IMR-90 (cell line): Measurements from ENCODE around the gene CYP11A1. TPM values are rescaled to one million over a fixed set of nuclear protein-coding genes. Genes with fewer than 3 reads are reported as not detected.

Experiments used
- ATAC-seq: fragments of 200-7000 bp; cut with Tn5 transposase; 2 replicates; pipeline ENCODE4 v1.9.1; 2020; ENCODE audit warnings: low read depth, mild to moderate bottlenecking, moderate library complexity
- BruUV-seq: library from RNA; stranded (reverse); fragments of 400-500 nt; replicated peaks from 2 replicates; lab custom pipeline; 2021; lab: Mats Ljungman, UMichigan
- CTCF ChIA-PET: fragments of 300-600 bp; formaldehyde crosslinking; extraction: SDS; loops from one replicate; lab custom pipeline; 2021; ENCODE audit warnings: antibody characterized with exemption; lab: Yijun Ruan, JAX
- POLR2A ChIA-PET: fragments of 300-600 bp; sonication (Branson Sonifier 250); formaldehyde crosslinking; loops from one replicate; lab custom pipeline; 2022; ENCODE audit warnings: antibody characterized with exemption; ENCODE audit not compliant: unreplicated experiment; lab: Charles Lee
- DNase-seq: peaks from one replicate; pipeline ENCODE4 v3.0.0; 2013
- H2AFZ ChIP-seq: replicated peaks from 2 replicates; pipeline ENCODE3; 2013; ENCODE audit warnings: low read length, mild to moderate bottlenecking; ENCODE audit not compliant: poor library complexity
- H2AK5ac ChIP-seq: 2 replicates; pipeline ENCODE4 v1.6.1; 2013; ENCODE audit warnings: low read depth, low read length, inconsistent platforms
- H2AK9ac ChIP-seq: replicated peaks from 2 replicates; pipeline ENCODE3; 2013; ENCODE audit warnings: mild to moderate bottlenecking, low read depth, low read length, moderate library complexity; ENCODE audit not compliant: poor library complexity
- H2BK120ac ChIP-seq: 2 replicates; pipeline ENCODE4 v1.6.1; 2013; ENCODE audit warnings: low read depth, low read length, inconsistent platforms
- H2BK15ac ChIP-seq: 3 replicates; pipeline ENCODE4 v1.6.1; 2013; ENCODE audit warnings: low read depth, low read length, inconsistent platforms
- H2BK20ac ChIP-seq: 2 replicates; pipeline ENCODE4 v1.6.1; 2013; ENCODE audit warnings: low read depth, mild to moderate bottlenecking, inconsistent platforms, low read length, moderate library complexity
- H2BK5ac ChIP-seq: 2 replicates; pipeline ENCODE4 v1.6.1; 2013; ENCODE audit warnings: mild to moderate bottlenecking, low read depth, low read length, inconsistent platforms; ENCODE audit not compliant: poor library complexity, severe bottlenecking
- H3K14ac ChIP-seq: replicated peaks from 2 replicates; pipeline ENCODE4 v1.6.1; 2013; ENCODE audit warnings: low read depth, low read length, inconsistent platforms
- H3K18ac ChIP-seq: 2 replicates; pipeline ENCODE4 v1.6.1; 2013; ENCODE audit warnings: low read depth, low read length, control low read depth
- H3K23ac ChIP-seq: 2 replicates; pipeline ENCODE4 v1.6.1; 2013; ENCODE audit warnings: low read depth, low read length, inconsistent platforms
- H3K27ac ChIP-seq: 2 replicates; pipeline ENCODE4 v1.5.1; 2013; ENCODE audit warnings: mild to moderate bottlenecking, control low read depth, low read length; ENCODE audit not compliant: insufficient read depth
- H3K27me3 ChIP-seq: 2 replicates; pipeline ENCODE4 v1.6.1; 2013; ENCODE audit warnings: low read length; ENCODE audit not compliant: control insufficient read depth, insufficient read depth
- H3K36me3 ChIP-seq: 2 replicates; pipeline ENCODE4 v1.6.1; 2013; ENCODE audit warnings: low read length, mixed read lengths; ENCODE audit not compliant: control insufficient read depth, insufficient read depth
- H3K4ac ChIP-seq: 2 replicates; pipeline ENCODE4 v1.6.1; 2013; ENCODE audit warnings: low read depth, low read length, inconsistent platforms
- H3K4me1 ChIP-seq: 2 replicates; pipeline ENCODE4 v1.6.1; 2013; ENCODE audit warnings: low read length, mixed read lengths; ENCODE audit not compliant: control insufficient read depth, insufficient read depth
- H3K4me2 ChIP-seq: 2 replicates; pipeline ENCODE4 v1.6.1; 2013; ENCODE audit warnings: low read depth, mild to moderate bottlenecking, control low read depth, low read length, moderate library complexity
- H3K4me3 ChIP-seq: 2 replicates; pipeline ENCODE4 v1.5.1; 2013; ENCODE audit warnings: low read depth, mild to moderate bottlenecking, control low read depth, low read length, moderate library complexity; ENCODE audit not compliant: insufficient read depth
- H3K56ac ChIP-seq: 2 replicates; pipeline ENCODE4 v1.6.1; 2013; ENCODE audit warnings: low read length, inconsistent platforms; ENCODE audit not compliant: insufficient read depth; ENCODE audit errors: extremely low read depth
- H3K79me1 ChIP-seq, 2 experiments: 2 replicates each; pipeline ENCODE4 v1.6.1; 2013; ENCODE audit warnings: low read length in 2 of 2, inconsistent platforms in 1 of 2, low read depth in 1 of 2
- H3K9ac ChIP-seq: 2 replicates; pipeline ENCODE4 v1.6.1; 2013; ENCODE audit warnings: low read depth, low read length, control low read depth
- H3K9me1 ChIP-seq: 2 replicates; pipeline ENCODE4 v1.6.1; 2013; ENCODE audit warnings: low read length, inconsistent platforms; ENCODE audit not compliant: insufficient read depth
- H3K9me3 ChIP-seq: 2 replicates; pipeline ENCODE4 v1.6.1; 2013; ENCODE audit warnings: low read length; ENCODE audit not compliant: control insufficient read depth, insufficient read depth
- H4K20me1 ChIP-seq: 2 replicates; pipeline ENCODE4 v1.6.1; 2013; ENCODE audit warnings: low read length, inconsistent platforms; ENCODE audit not compliant: insufficient read depth
- H4K5ac ChIP-seq: 2 replicates; pipeline ENCODE4 v1.6.1; 2013; ENCODE audit warnings: mild to moderate bottlenecking, low read depth, low read length, control low read depth
- H4K8ac ChIP-seq, 2 experiments: 2 replicates each; pipeline ENCODE4 v1.6.1; 2013; ENCODE audit warnings: low read depth in 2 of 2, low read length in 2 of 2, control low read depth in 1 of 2, inconsistent platforms in 1 of 2
- H4K91ac ChIP-seq: 2 replicates; pipeline ENCODE4 v1.6.1; 2013; ENCODE audit warnings: low read depth, low read length, inconsistent platforms; ENCODE audit not compliant: insufficient read depth
- BHLHE40 ChIP-seq: fragments of 150-350 bp; IDR thresholded peaks from 2 replicates; pipeline ENCODE4 v1.6.1; 2016; ENCODE audit warnings: mild to moderate bottlenecking, low read depth, low read length
- CEBPB ChIP-seq: IDR thresholded peaks from 2 replicates; pipeline ENCODE4 v1.6.1; 2012; ENCODE audit warnings: low read depth, low read length, improper control_type of control experiment
- CHD1 ChIP-seq: IDR thresholded peaks from 2 replicates; pipeline ENCODE4 v1.6.1; 2012; ENCODE audit warnings: low read depth, low read length, improper control_type of control experiment
- CTCF ChIP-seq: conservative IDR thresholded peaks from 2 replicates; pipeline ENCODE4 v1.5.1; 2012; ENCODE audit warnings: mild to moderate bottlenecking, low read depth, low read length, improper control_type of control experiment
- ELK1 ChIP-seq: fragments of 150-350 bp; IDR thresholded peaks from 2 replicates; pipeline ENCODE4 v1.6.1; 2016; ENCODE audit warnings: low read depth, mild to moderate bottlenecking, low read length, moderate library complexity, borderline replicate concordance
- FOS ChIP-seq: fragments of 150-350 bp; IDR thresholded peaks from 2 replicates; pipeline ENCODE4 v1.6.1; 2016; ENCODE audit warnings: low read depth, low read length
- MAFK ChIP-seq: IDR thresholded peaks from 2 replicates; pipeline ENCODE4 v1.6.1; 2012; ENCODE audit warnings: low read depth, low read length, improper control_type of control experiment
- MAZ ChIP-seq: IDR thresholded peaks from 2 replicates; pipeline ENCODE4 v1.6.1; 2012; ENCODE audit warnings: low read depth, mild to moderate bottlenecking, low read length, improper control_type of control experiment, moderate library complexity, borderline replicate concordance
- MXI1 ChIP-seq: IDR thresholded peaks from 2 replicates; pipeline ENCODE4 v1.6.1; 2012; ENCODE audit warnings: low read depth, mild to moderate bottlenecking, low read length, moderate library complexity, borderline replicate concordance
- NFE2L2 ChIP-seq: fragments of 150-350 bp; IDR thresholded peaks from 2 replicates; pipeline ENCODE4 v1.6.1; 2016; ENCODE audit warnings: low read depth, mild to moderate bottlenecking, low read length
- POLR2A ChIP-seq: IDR thresholded peaks from 2 replicates; pipeline ENCODE4 v1.6.1; 2012; ENCODE audit warnings: mild to moderate bottlenecking, low read depth, low read length
- RAD21 ChIP-seq: IDR thresholded peaks from 2 replicates; pipeline ENCODE4 v1.6.1; 2012; ENCODE audit warnings: low read length, improper control_type of control experiment
- RCOR1 ChIP-seq: IDR thresholded peaks from 2 replicates; pipeline ENCODE4 v1.6.1; 2012; ENCODE audit warnings: mild to moderate bottlenecking, low read length, improper control_type of control experiment; ENCODE audit not compliant: insufficient replicate concordance
- RFX5 ChIP-seq: IDR thresholded peaks from 2 replicates; pipeline ENCODE4 v1.8.0; 2012; ENCODE audit warnings: low read depth, mild to moderate bottlenecking, low read length, moderate library complexity
- SMC3 ChIP-seq: fragments of 150-350 bp; IDR thresholded peaks from 2 replicates; pipeline ENCODE4 v1.6.1; 2016; ENCODE audit warnings: low read depth, mild to moderate bottlenecking, antibody characterized with exemption, low read length, moderate library complexity
- whole genome bisulfite sequencing, 2 experiments: methylation state at CpG; one replicate each; pipeline versions ENCODE4 v1.1.5 to v1.1.7; 2013; ENCODE audit warnings: missing lambda C conversion rate in 2 of 2; ENCODE audit not compliant: insufficient read length in 1 of 2; ENCODE audit errors: extremely low coverage in 2 of 2; 5-methylcytosine and 5-hydroxymethylcytosine counted together
- dilution Hi-C: fragments of 300-500 bp; cut with HindIII; formaldehyde crosslinking; loops from one replicate; pipeline ENCODE4 v1.14.3; 2018; ENCODE audit warnings: low sequenced_read_pairs; ENCODE audit not compliant: unreplicated experiment
- in situ Hi-C: fragments of 300-500 bp; cut with MboI; formaldehyde crosslinking; loops from 3 replicates; pipeline ENCODE4 v1.14.3; 2019; ENCODE audit warnings: low sequenced_read_pairs, inconsistent platforms, mixed read lengths
- intact Hi-C: fragments of 100-400 bp; cut with micrococcal nuclease; formaldehyde crosslinking; loops from 2 replicates; pipeline ENCODE4 v1.10.0; 2022
- polyA plus RNA-seq, 3 experiments: library from polyadenylated mRNA; depleted of rRNA; stranded (reverse); fragments of >200 nt; gene quantifications; 2 replicates each; pipeline ENCODE4 v1.2.3, GENCODE V29; 2012; ENCODE audit warnings: low replicate concordance in 1 of 3
- total RNA-seq: library from RNA; depleted of rRNA; stranded (reverse); fragments of >200 nt; gene quantifications from 2 replicates; pipeline ENCODE4 v1.2.3, GENCODE V29; 2012

Gene CYP11A1
- total and polyA plus RNA-seq, 2 of the 4 experiments (the other 2 are of a cell fraction), result 0.18 to 0.50 TPM

- Histone ChIP-seq H3K23ac (no peak overlapping the region), H3K4me3 (no peak overlapping the region), H2BK5ac (no peak overlapping the region), H3K27ac (no peak overlapping the region), H3K56ac (no peak overlapping the region), H2AK9ac (peak overlapping the region; percentile 84), H2AK5ac (peak overlapping the region; percentile 66; the same call in 1 of the 2 replicates), H2BK20ac (no peak overlapping the region), H4K20me1 (no peaks in the 10 kb centered on the region; the same call in 1 of the 2 replicates), H3K18ac (no peak overlapping the region), H3K4me2 (no peak overlapping the region; the same call in 1 of the 2 replicates), H3K36me3 (no peaks in the 10 kb centered on the region), H3K4me1 (peaks cover 4% of the 10 kb centered on the region; the same call in 1 of the 2 replicates), H3K27me3 (peaks cover 35% of the 10 kb centered on the region), H3K4ac (no peak overlapping the region), H3K9me1 (no peaks in the 10 kb centered on the region), H3K14ac (no peak overlapping the region), H4K5ac (no peak overlapping the region), H3K79me1 (no peaks in the 10 kb centered on the region), H2BK120ac (no peak overlapping the region), H2AFZ (peak overlapping the region; percentile 95), H3K9me3 (no peaks in the 10 kb centered on the region), H2BK15ac (no peak overlapping the region), H4K8ac (no peak overlapping the region), H3K9ac (no peak overlapping the region), H4K91ac (no peak overlapping the region)
- no TSS peak for BruUV-seq
- no peak for DNase-seq
- dilution Hi-C loops (no loop called here), intact Hi-C loops (loop anchor here (1.0 to 10.0 kb wide), 3 partner anchors 259 to 582 kb away; partner anchors contain the start of gene RPP25), in situ Hi-C loops (loop anchor here (5.0 to 10.0 kb wide), 2 partner anchors 249 to 402 kb away; no protein-coding TSS in a partner anchor)
- no peak for ATAC-seq
- 20% methylated on average over 2 of the region's 13 CpGs; no CpG with 5 or more reads in 1 of the 2 experiments for WGBS, 2 experiments
- POLR2A ChIA-PET, result no interaction called here
- CTCF ChIA-PET, result interaction anchor here (1.7 kb wide), 1 partner anchor 396 kb away, joined by 5 read pairs; no protein-coding TSS in a partner anchor
- TF ChIP-seq CTCF (no peak), CHD1 (no peak), RFX5 (no peak), SMC3 (no peak), MXI1 (no peak), POLR2A (no peak), ELK1 (no peak), RCOR1 (no peak), FOS (no peak), BHLHE40 (no peak), CEBPB (no peak), MAZ (no peak), MAFK (no peak), RAD21 (no peak), NFE2L2 (no peak)
Measured at GRCh38 chr15:74373056-74373650, 5.7 kb upstream of the CYP11A1 start.
